Naive thymus-derived CD4-positive, alpha-beta T cell (primary cell): ENCODE measurements around the gene DNAH3. TPM values are rescaled to one million over a fixed set of nuclear protein-coding genes. Genes with fewer than 3 reads are reported as not detected.

ENCODE experiments used
- ATAC-seq: fragments of 150-1000 bp; cut with Tn5 transposase; 2 replicates; pipeline ENCODE4 v1.10.0; 2021; ENCODE audit warnings: mild to moderate bottlenecking, moderate library complexity
- CTCF ChIA-PET: fragments of 350-600 bp; sonication (Branson Sonifier 250); formaldehyde crosslinking; loops from one replicate; lab custom pipeline; 2021; ENCODE audit warnings: antibody characterized with exemption; lab: Charles Lee
- POLR2A ChIA-PET: fragments of 350-600 bp; sonication (Branson Sonifier 250); formaldehyde crosslinking; loops from one replicate; lab custom pipeline; 2021; ENCODE audit warnings: antibody characterized with exemption, inconsistent platforms; lab: Charles Lee
- DNase-seq, 9 donors: peaks; one replicate each; pipeline versions ENCODE4 v3.0.0 to v3.0.0-alpha.2; 2020 to 2022; ENCODE audit warnings: mixed read lengths in 1 of 9
- H3K27ac ChIP-seq: one replicate; pipeline ENCODE4 v1.7.0; 2013; ENCODE audit warnings: mild to moderate bottlenecking, low read depth, low read length, moderate library complexity
- H3K27me3 ChIP-seq, 2 donors: one replicate each; pipeline ENCODE4 v1.7.0; 2013; ENCODE audit warnings: low read length in 2 of 2, mild to moderate bottlenecking in 2 of 2, moderate library complexity in 2 of 2; ENCODE audit not compliant: control insufficient read depth in 2 of 2, insufficient read depth in 2 of 2
- H3K36me3 ChIP-seq, 3 experiments: 1 replicate in 2 of 3; 2 replicates in 1 of 3; pipeline ENCODE4 v1.7.0; 2013; ENCODE audit warnings: low read length in 3 of 3, mild to moderate bottlenecking in 3 of 3, moderate library complexity in 1 of 3; ENCODE audit not compliant: insufficient read depth in 3 of 3, control insufficient read depth in 2 of 3
- H3K4me1 ChIP-seq, 2 donors: one replicate each; pipeline ENCODE4 v1.7.0; 2013; ENCODE audit warnings: low read length in 2 of 2, mild to moderate bottlenecking in 2 of 2, moderate library complexity in 1 of 2; ENCODE audit not compliant: control insufficient read depth in 2 of 2, insufficient read depth in 2 of 2
- H3K4me3 ChIP-seq: 2 replicates; pipeline ENCODE4 v1.7.0; 2013; ENCODE audit warnings: mild to moderate bottlenecking, low read length
- H3K9me3 ChIP-seq, 3 experiments: 1 replicate in 2 of 3; 2 replicates in 1 of 3; pipeline ENCODE4 v1.7.0; 2013; ENCODE audit warnings: low read length in 3 of 3; ENCODE audit not compliant: control insufficient read depth in 2 of 3
- H3K27ac Mint-ChIP-seq, 9 donors: one replicate each; pipeline ENCODE4 v1.8.0; 2020 to 2022; ENCODE audit warnings: mixed read lengths in 9 of 9, mild to moderate bottlenecking in 8 of 9, moderate library complexity in 5 of 9, inconsistent platforms in 2 of 9
- H3K27me3 Mint-ChIP-seq, 5 donors: one replicate each; pipeline ENCODE4 v1.8.0; 2021 to 2022; ENCODE audit warnings: mixed read lengths in 5 of 5, mild to moderate bottlenecking in 1 of 5
- H3K36me3 Mint-ChIP-seq, 5 donors: one replicate each; pipeline ENCODE4 v1.8.0; 2020 to 2022; ENCODE audit warnings: mixed read lengths in 5 of 5, mild to moderate bottlenecking in 3 of 5, inconsistent platforms in 1 of 5
- H3K4me1 Mint-ChIP-seq, 7 donors: one replicate each; pipeline ENCODE4 v1.8.0; 2020 to 2022; ENCODE audit warnings: mixed read lengths in 7 of 7, mild to moderate bottlenecking in 3 of 7, inconsistent platforms in 1 of 7
- H3K4me3 Mint-ChIP-seq, 10 donors: one replicate each; pipeline ENCODE4 v1.8.0; 2020 to 2022; ENCODE audit warnings: mild to moderate bottlenecking in 10 of 10, mixed read lengths in 10 of 10, moderate library complexity in 6 of 10, inconsistent platforms in 2 of 10
- H3K9me3 Mint-ChIP-seq, 11 donors: one replicate each; pipeline ENCODE4 v1.8.0; 2020 to 2022; ENCODE audit warnings: mixed read lengths in 11 of 11, mild to moderate bottlenecking in 4 of 11, inconsistent platforms in 1 of 11, moderate library complexity in 1 of 11
- intact Hi-C, 2 donors: fragments of 100-400 bp; cut with micrococcal nuclease; formaldehyde crosslinking; loops; one replicate each; pipeline ENCODE4 v1.15.1; 2023
- polyA plus RNA-seq, 2 donors: library from polyadenylated mRNA; unstranded; fragments of 300-500 nt; fragmentation: Illumina TruSeq; gene quantifications; one replicate each; pipeline ENCODE4 v1.2.3, GENCODE V29; 2021
- total RNA-seq, 6 experiments: library from RNA in 5 of 6; stranded (reverse) in 5 of 6; gene quantifications; 1 replicate in 5 of 6; 2 replicates in 1 of 6; pipeline ENCODE4 v1.2.3 and lab custom pipeline; 2021 to 2026

DNAH3 gene
- total and polyA plus RNA-seq, 7 experiments from 2014 or later = not detected

GRCh38 chr16:21184834-21185233 is 34.2 kb upstream of the DNAH3 start:
- intact Hi-C loops = loop anchor here in 1 of 2 donors (5.0 kb wide), 1 partner anchor 367 kb away; no protein-coding TSS in a partner anchor
- H3K27me3 ChIP-seq = no peaks in the 10 kb centered on the region
- no peak overlapping the region for H3K27ac ChIP-seq
- no peak overlapping the region for H3K4me3 ChIP-seq
- DNase-seq (no peak), ATAC-seq (peak; percentile 18)
- peaks cover 0 to 5% (median 4%) of the 10 kb centered on the region in 7 donors for H3K4me1 Mint-ChIP-seq
- CTCF ChIA-PET = no interaction called here
- H3K36me3 Mint-ChIP-seq = peaks cover 5 to 34% (median 20%) of the 10 kb centered on the region in 5 donors
- H3K9me3 Mint-ChIP-seq = peaks cover 0 to 3% (median 0%) of the 10 kb centered on the region in 11 donors
- no peaks in the 10 kb centered on the region for H3K9me3 ChIP-seq
- H3K27me3 Mint-ChIP-seq = peaks cover 0 to 3% (median 0%) of the 10 kb centered on the region in 5 donors
- H3K4me3 Mint-ChIP-seq = no peak overlapping the region
- POLR2A ChIA-PET = no interaction called here
- H3K27ac Mint-ChIP-seq = no peak overlapping the region
- no peaks in the 10 kb centered on the region for H3K4me1 ChIP-seq
- peaks cover 0 to 18% (median 0%) of the 10 kb centered on the region in 3 experiments for H3K36me3 ChIP-seq

- Histone ChIP-seq H3K27me3 (no peaks in the 10 kb centered on the region), H3K4me3 (no peak overlapping the region), H3K4me1 (no peaks in the 10 kb centered on the region), H3K36me3 (peaks cover 0 to 26% (median 0%) of the 10 kb centered on the region in 3 experiments), H3K9me3 (no peaks in the 10 kb centered on the region), H3K27ac (no peak overlapping the region)
- CTCF ChIA-PET = no interaction called here
- Mint-ChIP-seq H3K4me1 (peaks cover 0 to 5% (median 4%) of the 10 kb centered on the region in 7 donors), H3K27ac (no peak overlapping the region), H3K4me3 (no peak overlapping the region), H3K27me3 (no peaks in the 10 kb centered on the region), H3K36me3 (peaks cover 10 to 42% (median 28%) of the 10 kb centered on the region in 5 donors), H3K9me3 (peaks cover 0 to 3% (median 0%) of the 10 kb centered on the region in 11 donors)
- intact Hi-C loops = no loop called here
- no peak for DNase-seq
- no peak for ATAC-seq
- POLR2A ChIA-PET = no interaction called here
These were observed 33.3 kb upstream of the DNAH3 start for GRCh38 chr16:21183995-21184394.

GRCh38 chr16:21179983-21180365 is 29.3 kb upstream of the DNAH3 start:
- Histone ChIP-seq H3K9me3 (no peaks in the 10 kb centered on the region), H3K36me3 (peaks cover 0 to 49% (median 0%) of the 10 kb centered on the region in 3 experiments), H3K4me3 (no peak overlapping the region), H3K27me3 (no peaks in the 10 kb centered on the region), H3K4me1 (no peaks in the 10 kb centered on the region), H3K27ac (no peak overlapping the region)
- ATAC-seq = no peak
- H3K36me3 Mint-ChIP-seq = peaks cover 18 to 72% (median 55%) of the 10 kb centered on the region in 5 donors
- no peak for DNase-seq
- H3K27ac Mint-ChIP-seq = no peak overlapping the region
- no peaks in the 10 kb centered on the region for H3K27me3 Mint-ChIP-seq
- no peak overlapping the region for H3K4me3 Mint-ChIP-seq
- CTCF ChIA-PET = interaction anchor here (0.8 kb wide), 1 partner anchor 11 kb away, joined by 3 read pairs; no protein-coding TSS in a partner anchor
- no peaks in the 10 kb centered on the region for H3K4me1 Mint-ChIP-seq
- intact Hi-C loops = loop anchor here in 1 of 2 donors (10.0 kb wide), 1 partner anchor 325 kb away; no protein-coding TSS in a partner anchor
- H3K9me3 Mint-ChIP-seq = peaks cover 0 to 6% (median 3%) of the 10 kb centered on the region in 11 donors
- POLR2A ChIA-PET = no interaction called here

GRCh38 chr16:21179126-21179982 is 28.7 kb upstream of the DNAH3 start:
- H3K36me3 Mint-ChIP-seq = peaks cover 18 to 76% (median 61%) of the 10 kb centered on the region in 5 donors
- DNase-seq (no peak), ATAC-seq (no peak)
- no peak overlapping the region for H3K4me3 ChIP-seq
- H3K27me3 ChIP-seq = no peaks in the 10 kb centered on the region
- peaks cover 0 to 6% (median 3%) of the 10 kb centered on the region in 11 donors for H3K9me3 Mint-ChIP-seq
- ChIA-PET CTCF (interaction anchor here (0.8 to 1.3 kb wide), 2 partner anchors 9 to 10 kb away, joined by 3 to 4 read pairs; no protein-coding TSS in a partner anchor), POLR2A (no interaction called here)
- intact Hi-C loops = loop anchor here in 1 of 2 donors (10.0 kb wide), 1 partner anchor 325 kb away; no protein-coding TSS in a partner anchor
- H3K4me1 ChIP-seq = no peaks in the 10 kb centered on the region
- H3K27ac ChIP-seq = no peak overlapping the region
- peaks cover 0 to 56% (median 0%) of the 10 kb centered on the region in 3 experiments for H3K36me3 ChIP-seq
- no peaks in the 10 kb centered on the region for H3K27me3 Mint-ChIP-seq
- no peaks in the 10 kb centered on the region for H3K9me3 ChIP-seq
- no peak overlapping the region for H3K4me3 Mint-ChIP-seq
- H3K4me1 Mint-ChIP-seq = no peaks in the 10 kb centered on the region
- no peak overlapping the region for H3K27ac Mint-ChIP-seq

- Mint-ChIP-seq H3K4me3 (no peak overlapping the region), H3K4me1 (peaks cover 0 to 3% (median 0%) of the 10 kb centered on the region in 7 donors), H3K36me3 (peaks cover 20 to 71% (median 56%) of the 10 kb centered on the region in 5 donors), H3K9me3 (peaks cover 0 to 7% (median 0%) of the 10 kb centered on the region in 11 donors), H3K27ac (no peak overlapping the region), H3K27me3 (no peaks in the 10 kb centered on the region)
- DNase-seq (no peak), ATAC-seq (no peak)
- intact Hi-C loops = loop anchor here in 1 of 2 donors (10.0 kb wide), 1 partner anchor 321 kb away; no protein-coding TSS in a partner anchor
- Histone ChIP-seq H3K36me3 (peaks cover 0 to 74% (median 6%) of the 10 kb centered on the region in 3 experiments), H3K9me3 (no peaks in the 10 kb centered on the region), H3K27ac (no peak overlapping the region), H3K27me3 (no peaks in the 10 kb centered on the region), H3K4me3 (no peak overlapping the region), H3K4me1 (no peaks in the 10 kb centered on the region)
- CTCF ChIA-PET = no interaction called here
- POLR2A ChIA-PET = interaction anchor here (0.7 kb wide), 1 partner anchor 20 kb away, joined by 3 read pairs; no protein-coding TSS in a partner anchor
These were observed 24.8 kb upstream of the DNAH3 start for GRCh38 chr16:21175397-21175796.

- no peak for DNase-seq
- no peaks in the 10 kb centered on the region for H3K9me3 ChIP-seq
- ChIA-PET POLR2A (interaction anchor here (0.6 kb wide), 1 partner anchor 380 kb away, joined by 3 read pairs; no protein-coding TSS in a partner anchor), CTCF (no interaction called here)
- H3K9me3 Mint-ChIP-seq = peaks cover 0 to 1% (median 0%) of the 10 kb centered on the region in 11 donors
- H3K4me3 ChIP-seq = no peak overlapping the region
- no peak for ATAC-seq
- H3K27me3 Mint-ChIP-seq = no peaks in the 10 kb centered on the region
- peaks cover 0 to 3% (median 0%) of the 10 kb centered on the region in 7 donors for H3K4me1 Mint-ChIP-seq
- H3K27me3 ChIP-seq = no peaks in the 10 kb centered on the region
- no peak overlapping the region for H3K27ac Mint-ChIP-seq
- H3K4me3 Mint-ChIP-seq = no peak overlapping the region
- intact Hi-C loops = loop anchor here in 1 of 2 donors (10.0 kb wide), 1 partner anchor 318 kb away; no protein-coding TSS in a partner anchor
- H3K4me1 ChIP-seq = no peaks in the 10 kb centered on the region
- H3K36me3 ChIP-seq = peaks cover 0 to 56% (median 6%) of the 10 kb centered on the region in 3 experiments
- peaks cover 16 to 48% (median 36%) of the 10 kb centered on the region in 5 donors for H3K36me3 Mint-ChIP-seq
- no peak overlapping the region for H3K27ac ChIP-seq
These were observed 22.0 kb upstream of the DNAH3 start for GRCh38 chr16:21172650-21173049.
